Esophagus squamous epithelium (tissue), 5 donors: ENCODE measurements around the gene TF. TPM values are rescaled to one million over a fixed set of nuclear protein-coding genes. Genes with fewer than 3 reads are reported as not detected.

Source experiments
- DNase-seq: peaks from one replicate; lab custom pipeline; 2025; lab: John Stamatoyannopoulos, UW
- H3K27ac ChIP-seq, 4 donors: fragments of 200-600 bp; sonication (generic); one replicate each; pipeline ENCODE4 v1.5.1; 2016 to 2019; ENCODE audit warnings: mild to moderate bottlenecking in 1 of 4
- H3K27me3 ChIP-seq, 4 donors: fragments of 200-600 bp; sonication (generic); 1 replicate in 3 of 4; 2 replicates in 1 of 4; pipeline versions ENCODE4 v1.5.1 to v1.6.0; 2017 to 2021; ENCODE audit warnings: antibody characterized with exemption in 1 of 4
- H3K36me3 ChIP-seq, 3 donors: fragments of 200-600 bp; sonication (generic); one replicate each; pipeline ENCODE4 v1.5.1; 2016 to 2019
- H3K4me1 ChIP-seq, 3 donors: fragments of 200-600 bp; sonication (generic); one replicate each; pipeline ENCODE4 v1.5.1; 2017 to 2019
- H3K4me3 ChIP-seq, 4 donors: fragments of 200-600 bp; sonication (generic); 1 replicate in 3 of 4; 2 replicates in 1 of 4; pipeline ENCODE4 v1.5.1; 2016 to 2019; ENCODE audit warnings: mild to moderate bottlenecking in 2 of 4, moderate library complexity in 1 of 4
- H3K9me3 ChIP-seq, 3 donors: fragments of 200-600 bp; sonication (generic); one replicate each; pipeline ENCODE4 v1.5.1; 2016 to 2019
- POLR2A ChIP-seq, 4 donors: fragments of 450-650 bp; IDR thresholded peaks; one replicate each; pipeline ENCODE4 v1.6.1; 2017; ENCODE audit warnings: antibody characterized with exemption in 4 of 4, mild to moderate bottlenecking in 4 of 4, moderate library complexity in 3 of 4
- WGBS, 2 donors: methylation state at CpG; one replicate each; pipeline ENCODE4 v1.1.5; 2018; 5-methylcytosine and 5-hydroxymethylcytosine counted together
- intact Hi-C: fragments of 100-400 bp; cut with DNase I; formaldehyde crosslinking; loops from one replicate; pipeline ENCODE4 v1.15.0; 2022
- total RNA-seq, 4 donors: library from RNA; depleted of rRNA; stranded (reverse); fragments of >200 nt; gene quantifications; one replicate each; pipeline ENCODE4 v1.1.0, GENCODE V29; 2016
- TF ChIP-seq, protein P1 (sequence below), 6 experiments: fragments of 450-650 bp in 4 of 6; fragments of 200-600 bp in 2 of 6; sonication (generic) in 2 of 6; IDR thresholded peaks; one replicate each; pipeline ENCODE4 v1.5.1; 2016 to 2019; ENCODE audit warnings: antibody characterized with exemption in 6 of 6, mild to moderate bottlenecking in 4 of 6, moderate library complexity in 4 of 6
- donor health status: DM: yes; HTN: yes; CAD: no.

Gene TF
- total RNA-seq, 4 donors from 2014 or later: 0.53 to 17.9 (median 9.4) TPM

DNA sequence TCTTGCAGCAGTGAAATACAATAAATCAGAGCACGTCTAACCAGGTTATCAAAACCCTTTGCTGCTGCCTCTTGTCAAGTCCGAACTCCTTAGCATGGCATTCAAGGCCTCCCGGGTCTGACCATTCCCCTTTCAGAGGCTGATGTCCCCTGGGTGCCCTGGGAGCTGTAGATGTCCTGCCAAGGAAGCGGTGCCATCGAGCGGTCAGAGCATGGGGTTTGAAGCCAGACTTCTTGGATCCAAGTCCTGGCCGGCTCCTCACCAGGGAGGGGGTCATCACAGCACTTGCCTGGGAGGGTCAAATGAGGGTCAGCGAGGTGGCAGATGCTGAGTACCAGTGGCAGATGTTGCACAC, 496 bp downstream of the TF start:
- no peak for DNase-seq
- peak overlapping the region in 2 of 4 donors; percentile 44 to 56 for H3K4me3 ChIP-seq
- intact Hi-C loops: no loop called here
- no peaks in the 10 kb centered on the region for H3K9me3 ChIP-seq
- peaks cover 0 to 48% (median 14%) of the 10 kb centered on the region in 3 donors for H3K4me1 ChIP-seq
- WGBS, 2 donors: 41 to 91% methylated on average over 3 to 5 of the region's 8 CpGs
- H3K27ac ChIP-seq: no peak overlapping the region
- no peaks in the 10 kb centered on the region for H3K36me3 ChIP-seq
- no peak for TF ChIP-seq POLR2A (IDR thresholded peaks at IDR 0.05)
- TF ChIP-seq, protein P1, sequence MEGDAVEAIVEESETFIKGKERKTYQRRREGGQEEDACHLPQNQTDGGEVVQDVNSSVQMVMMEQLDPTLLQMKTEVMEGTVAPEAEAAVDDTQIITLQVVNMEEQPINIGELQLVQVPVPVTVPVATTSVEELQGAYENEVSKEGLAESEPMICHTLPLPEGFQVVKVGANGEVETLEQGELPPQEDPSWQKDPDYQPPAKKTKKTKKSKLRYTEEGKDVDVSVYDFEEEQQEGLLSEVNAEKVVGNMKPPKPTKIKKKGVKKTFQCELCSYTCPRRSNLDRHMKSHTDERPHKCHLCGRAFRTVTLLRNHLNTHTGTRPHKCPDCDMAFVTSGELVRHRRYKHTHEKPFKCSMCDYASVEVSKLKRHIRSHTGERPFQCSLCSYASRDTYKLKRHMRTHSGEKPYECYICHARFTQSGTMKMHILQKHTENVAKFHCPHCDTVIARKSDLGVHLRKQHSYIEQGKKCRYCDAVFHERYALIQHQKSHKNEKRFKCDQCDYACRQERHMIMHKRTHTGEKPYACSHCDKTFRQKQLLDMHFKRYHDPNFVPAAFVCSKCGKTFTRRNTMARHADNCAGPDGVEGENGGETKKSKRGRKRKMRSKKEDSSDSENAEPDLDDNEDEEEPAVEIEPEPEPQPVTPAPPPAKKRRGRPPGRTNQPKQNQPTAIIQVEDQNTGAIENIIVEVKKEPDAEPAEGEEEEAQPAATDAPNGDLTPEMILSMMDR (IDR thresholded peaks at IDR 0.05): no peak
- H3K27me3 ChIP-seq: peaks cover 0 to 34% (median 0%) of the 10 kb centered on the region in 4 donors

DNA sequence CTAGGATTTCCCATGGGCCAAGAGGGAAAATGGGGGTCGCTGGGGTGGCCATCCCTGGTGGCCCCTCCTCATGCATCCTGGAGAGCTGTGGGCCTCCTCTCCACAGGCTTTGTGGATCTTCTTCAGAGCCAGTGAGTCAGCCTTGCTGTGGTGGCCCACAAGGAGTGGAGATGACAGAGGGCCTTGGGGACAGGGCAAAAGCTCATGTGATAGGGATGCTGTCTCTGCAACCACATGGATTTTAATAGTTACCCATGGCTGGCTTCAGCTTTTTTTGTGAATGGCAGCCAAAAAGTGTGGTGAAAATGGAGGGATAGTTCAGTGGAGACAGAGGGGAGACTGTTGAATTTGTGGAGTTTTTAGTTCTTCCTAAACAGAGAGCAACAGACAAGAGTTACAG, 1.2 kb downstream of the TF start:
- no peak overlapping the region for H3K4me3 ChIP-seq
- TF ChIP-seq POLR2A (IDR thresholded peaks at IDR 0.05): no peak
- TF ChIP-seq, protein P1 (IDR thresholded peaks at IDR 0.05): no peak
- no peaks in the 10 kb centered on the region for H3K9me3 ChIP-seq
- WGBS, 2 donors: no CpG with 5 or more reads among the region's 1 CpG
- H3K27ac ChIP-seq: no peak overlapping the region
- H3K36me3 ChIP-seq: no peaks in the 10 kb centered on the region
- peaks cover 0 to 55% (median 14%) of the 10 kb centered on the region in 3 donors for H3K4me1 ChIP-seq
- intact Hi-C loops: no loop called here
- H3K27me3 ChIP-seq: peaks cover 0 to 34% (median 0%) of the 10 kb centered on the region in 4 donors
- DNase-seq: no peak

DNA sequence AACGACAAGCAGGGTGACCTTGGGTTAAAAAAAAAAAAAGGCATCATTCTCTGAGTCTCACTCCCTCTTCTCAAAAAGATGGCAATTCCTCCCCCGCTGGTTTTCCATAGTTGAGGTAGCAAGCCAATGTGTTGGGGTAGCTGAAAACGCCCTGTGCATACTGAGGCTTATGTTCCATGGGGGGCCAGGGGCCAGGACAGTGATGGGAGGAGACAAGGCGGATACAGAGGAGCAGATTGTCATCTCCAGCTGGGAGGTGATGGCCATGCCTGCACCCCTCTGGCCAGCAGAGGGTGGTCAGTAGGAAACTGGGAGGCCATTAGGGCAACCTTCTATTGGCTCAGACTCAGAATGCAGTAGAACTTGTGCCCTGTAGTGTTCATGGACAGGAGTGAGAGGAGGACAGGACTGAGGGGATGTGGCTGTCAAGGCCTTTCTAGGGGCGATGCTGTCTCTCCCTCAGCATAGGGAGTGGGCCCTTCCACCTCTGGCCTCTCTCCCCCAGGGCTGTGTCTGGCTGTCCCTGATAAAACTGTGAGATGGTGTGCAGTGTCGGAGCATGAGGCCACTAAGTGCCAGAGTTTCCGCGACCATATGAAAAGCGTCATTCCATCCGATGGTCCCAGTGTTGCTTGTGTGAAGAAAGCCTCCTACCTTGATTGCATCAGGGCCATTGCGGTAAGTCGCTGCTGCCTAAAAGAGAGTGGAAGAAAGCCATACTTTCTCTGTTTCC, 1.9 kb downstream of the TF start:
- WGBS, 2 donors: 81 to 88% methylated on average over 8 to 10 of the region's 12 CpGs
- H3K27me3 ChIP-seq: peaks cover 0 to 34% (median 0%) of the 10 kb centered on the region in 4 donors
- no peaks in the 10 kb centered on the region for H3K9me3 ChIP-seq
- intact Hi-C loops: no loop called here
- TF ChIP-seq, protein P1 (IDR thresholded peaks at IDR 0.05): no peak
- TF ChIP-seq POLR2A (IDR thresholded peaks at IDR 0.05): no peak
- DNase-seq: no peak
- H3K36me3 ChIP-seq: no peaks in the 10 kb centered on the region
- H3K4me1 ChIP-seq: peaks cover 1 to 62% (median 17%) of the 10 kb centered on the region in 3 donors
- H3K27ac ChIP-seq: no peak overlapping the region
- H3K4me3 ChIP-seq: no peak overlapping the region

DNA sequence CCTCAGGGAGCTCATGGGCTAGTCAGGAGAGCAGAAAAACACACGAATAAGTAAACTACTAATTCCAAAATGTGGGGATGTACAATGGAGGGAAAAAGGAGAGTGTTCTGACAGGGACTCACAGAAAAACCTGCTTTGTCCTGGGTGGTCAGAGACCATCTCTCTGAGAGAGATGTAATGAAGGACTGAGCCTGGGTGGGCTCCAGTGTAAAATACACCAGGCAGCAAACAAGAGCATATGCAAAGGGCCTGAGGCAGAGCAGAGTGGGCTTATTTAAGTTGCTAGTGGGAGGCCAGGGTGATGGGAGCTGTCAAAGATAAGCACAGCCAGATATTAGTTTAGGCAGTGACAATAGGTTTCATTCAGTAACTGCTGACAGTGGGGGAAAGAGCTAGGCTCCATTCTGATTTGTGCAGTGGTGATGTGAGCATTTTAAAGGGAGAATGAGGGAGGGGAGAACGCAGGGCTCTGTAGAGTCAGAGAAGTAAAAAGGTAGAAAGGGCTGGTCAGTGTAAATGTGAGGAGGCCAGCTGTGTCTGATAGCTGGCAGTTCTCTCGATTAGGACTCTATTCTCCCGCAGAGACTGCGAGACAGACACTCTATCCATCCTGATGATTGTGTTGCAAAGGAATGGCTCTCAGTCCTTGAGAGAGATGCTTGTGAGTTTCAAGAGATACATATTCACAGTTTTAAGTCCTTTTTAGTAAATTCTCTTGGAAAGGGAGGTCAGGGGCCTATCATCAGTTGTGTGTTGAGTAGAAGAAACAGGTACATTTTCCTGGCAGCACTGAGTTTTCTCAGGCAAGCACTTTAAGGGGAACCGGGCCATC, 3.5 kb downstream of the TF start:
- whole genome bisulfite sequencing, 2 donors: 73 to 78% methylated on average over 5 to 6 of the region's 6 CpGs
- no peak for DNase-seq
- H3K27me3 ChIP-seq: peaks cover 0 to 25% (median 0%) of the 10 kb centered on the region in 4 donors
- peak overlapping the region; percentile 12 to 66 (median 28) for H3K27ac ChIP-seq
- H3K9me3 ChIP-seq: no peaks in the 10 kb centered on the region
- intact Hi-C loops: no loop called here
- H3K36me3 ChIP-seq: no peaks in the 10 kb centered on the region
- no peak for TF ChIP-seq POLR2A (IDR thresholded peaks at IDR 0.05)
- TF ChIP-seq, protein P1 (IDR thresholded peaks at IDR 0.05): no peak
- H3K4me3 ChIP-seq: no peak overlapping the region
- H3K4me1 ChIP-seq: peaks cover 10 to 78% (median 29%) of the 10 kb centered on the region in 3 donors

DNA sequence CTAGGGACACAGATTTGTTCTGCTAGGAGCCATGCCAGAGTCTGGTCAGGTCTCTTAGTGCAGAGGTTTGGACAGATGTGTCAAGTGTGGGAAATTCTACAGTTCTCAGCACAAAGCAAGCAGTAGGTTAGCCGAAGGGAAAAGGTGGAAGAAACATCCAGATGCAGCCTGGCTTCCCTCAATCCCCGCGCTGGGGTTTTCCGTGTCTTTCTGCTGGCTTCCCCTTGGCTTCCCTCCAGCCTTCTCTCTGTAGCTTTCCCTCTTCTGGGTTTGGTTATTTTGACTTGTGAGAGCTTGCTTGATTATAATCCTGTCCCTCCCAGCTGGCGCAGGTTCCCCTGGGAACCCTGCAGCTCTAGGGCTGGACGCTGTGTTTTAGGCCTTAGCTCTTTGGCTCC, 4.1 kb downstream of the TF start:
- Histone ChIP-seq H3K9me3 (no peaks in the 10 kb centered on the region), H3K36me3 (no peaks in the 10 kb centered on the region), H3K27me3 (peaks cover 0 to 21% (median 0%) of the 10 kb centered on the region in 4 donors), H3K27ac (peak overlapping the region; percentile 12 to 66 (median 28)), H3K4me3 (no peak overlapping the region), H3K4me1 (peaks cover 10 to 84% (median 35%) of the 10 kb centered on the region in 3 donors)
- intact Hi-C loops: no loop called here
- WGBS, 2 donors: 15 to 32% methylated on average over 6 of the region's 6 CpGs
- DNase-seq: no peak
- TF ChIP-seq, protein P1 (IDR thresholded peaks at IDR 0.05): no peak
- no peak for TF ChIP-seq POLR2A (IDR thresholded peaks at IDR 0.05)
